HL-60 (cell line): Measurements from ENCODE around the gene BTG4.
A peak's percentile ranks its signal among the peaks of the same experiment; 100 is the strongest.

Experiments
- DNase-seq, 2 experiments: peaks; one replicate each; pipeline ENCODE4 v3.0.0-alpha.2; 2010 to 2020; ENCODE audit warnings: low read depth in 1 of 2, low spot score in 1 of 2
- H3K27ac ChIP-seq: fragments of 250-450 bp; sonication (Bioruptor Pico); replicated peaks from 2 replicates; pipeline ENCODE4 v1.5.1; 2020; ENCODE audit warnings: mild to moderate bottlenecking, moderate library complexity
- H3K27me3 ChIP-seq: fragments of 250-450 bp; sonication (Bioruptor Pico); 2 replicates; pipeline ENCODE4 v1.5.1; 2021; ENCODE audit warnings: mild to moderate bottlenecking, moderate library complexity; ENCODE audit not compliant: insufficient read depth, poor library complexity, severe bottlenecking
- H3K4me3 ChIP-seq: replicated peaks from 2 replicates; pipeline ENCODE4 v1.5.1; 2011; ENCODE audit warnings: mild to moderate bottlenecking, control low read depth, low read length; ENCODE audit not compliant: insufficient read depth
- CTCF ChIP-seq: IDR thresholded peaks from one replicate; pipeline ENCODE4 v1.5.1; 2011; ENCODE audit warnings: low read length, control low read depth, inconsistent platforms; ENCODE audit not compliant: insufficient read depth
- GABPA ChIP-seq: IDR thresholded peaks from 2 replicates; pipeline ENCODE4 v1.6.1; 2012; ENCODE audit warnings: low read depth
- POLR2AphosphoS5 ChIP-seq: IDR thresholded peaks from 2 replicates; pipeline ENCODE4 v1.6.1; 2012; ENCODE audit warnings: low read depth
- REST ChIP-seq: IDR thresholded peaks from 2 replicates; pipeline ENCODE4 v1.6.1; 2012; ENCODE audit warnings: low read depth; ENCODE audit not compliant: insufficient replicate concordance
- SPI1 ChIP-seq: IDR thresholded peaks from 2 replicates; pipeline ENCODE4 v1.6.1; 2012; ENCODE audit warnings: low read depth, mild to moderate bottlenecking, borderline replicate concordance
- microRNA-seq: library from miRNA; unstranded; fragments of <30 nt; microRNA quantifications from one replicate; pipeline ENCODE4, GENCODE V29; 2018

BTG4 gene

GRCh38 chr11:111447112-111447471, 65.1 kb downstream of the BTG4 start:
- Histone ChIP-seq H3K27ac (no peak overlapping the region), H3K27me3 (no peaks in the 10 kb centered on the region), H3K4me3 (no peak overlapping the region)
- DNase-seq = no peak
- TF ChIP-seq POLR2AphosphoS5 = no peak
- no peak for TF ChIP-seq GABPA
- TF ChIP-seq REST = no peak
- TF ChIP-seq SPI1 = no peak
- no peak for TF ChIP-seq CTCF

GRCh38 chr11:111446404-111447111, 65.6 kb downstream of the BTG4 start:
- TF ChIP-seq GABPA (peak; percentile 68), SPI1 (peak; percentile 96), CTCF (peak; percentile 76), POLR2AphosphoS5 (peak; percentile 74; the same call in 1 of the 2 replicates), REST (no peak)
- no peaks in the 10 kb centered on the region for H3K27me3 ChIP-seq
- H3K27ac ChIP-seq = no peak overlapping the region
- DNase-seq = peak; percentile 96 to 97
- H3K4me3 ChIP-seq = no peak overlapping the region

GRCh38 chr11:111445586-111445985, 66.6 kb downstream of the BTG4 start:
- no peak for TF ChIP-seq SPI1
- no peak for TF ChIP-seq GABPA
- no peak for TF ChIP-seq REST
- TF ChIP-seq POLR2AphosphoS5 = no peak
- TF ChIP-seq CTCF = no peak
- no peak for DNase-seq
- Histone ChIP-seq H3K27ac (no peak overlapping the region), H3K27me3 (no peaks in the 10 kb centered on the region), H3K4me3 (no peak overlapping the region)

Small RNA genes within 50 kb of the gene (microRNA-seq; reads per million reads assigned to microRNA genes)
- gene MIR34B (1.8 reads per million), gene MIR34C (15.1 reads per million, percentile 41 among the genes with 10 or more reads in this experiment)
